IPS DF 4.7 (cell line): ENCODE results near the gene NFIL3.

Experiments
- DNase-seq: peaks from one replicate; pipeline ENCODE4 v3.0.0-alpha.2; 2013; ENCODE audit warnings: low spot score; ENCODE audit errors: extremely low read depth

The NFIL3 gene

GRCh38 chr9:91422758-91423711, 597 bp downstream of the NFIL3 start:
- no peak for DNase-seq

GRCh38 chr9:91421971-91422757, 1.5 kb downstream of the NFIL3 start:
- no peak for DNase-seq

- no peak for DNase-seq
Measured at GRCh38 chr9:91421128-91421765, 2.4 kb downstream of the NFIL3 start.

- no peak for DNase-seq
Measured at GRCh38 chr9:91420501-91421127, 3.0 kb downstream of the NFIL3 start.

GRCh38 chr9:91419222-91420191, 4.1 kb downstream of the NFIL3 start:
- DNase-seq: no peak

- no peak for DNase-seq
Measured at GRCh38 chr9:91418215-91418610, 5.4 kb downstream of the NFIL3 start.

- DNase-seq: no peak
Measured at GRCh38 chr9:91417602-91418214, 5.9 kb downstream of the NFIL3 start.

GRCh38 chr9:91416096-91416712, 7.4 kb downstream of the NFIL3 start:
- no peak for DNase-seq

- DNase-seq: no peak
Measured at GRCh38 chr9:91415290-91415689, 8.3 kb downstream of the NFIL3 start.

- DNase-seq: no peak
Measured at GRCh38 chr9:91412941-91413340, 10.7 kb downstream of the NFIL3 start.

- no peak for DNase-seq
Measured at GRCh38 chr9:91411096-91411771, 12.4 kb downstream of the NFIL3 start.

GRCh38 chr9:91410161-91410560, 13.5 kb downstream of the NFIL3 start:
- DNase-seq: no peak

GRCh38 chr9:91408475-91408874, 15.2 kb downstream of the NFIL3 start:
- no peak for DNase-seq

- no peak for DNase-seq
Measured at GRCh38 chr9:91407580-91408318, 15.9 kb downstream of the NFIL3 start.

GRCh38 chr9:91405343-91406077, 18.1 kb downstream of the NFIL3 start:
- DNase-seq: no peak

GRCh38 chr9:91403665-91404543, 19.7 kb downstream of the NFIL3 start:
- no peak for DNase-seq
